HepG2 (cell line): ENCODE data around the gene CAPS. TPM values are rescaled to one million over a fixed set of nuclear protein-coding genes. Genes with fewer than 3 reads are reported as not detected.

Source experiments
- GFI1 ChIP-seq: sonication (generic); formaldehyde crosslinking; IDR thresholded peaks from 2 replicates; pipeline ENCODE4 v1.5.0; 2020; ENCODE audit warnings: missing genetic modification reagents, mild to moderate bottlenecking, borderline replicate concordance
- GPN1 ChIP-seq: sonication (generic); formaldehyde crosslinking; IDR thresholded peaks from 2 replicates; pipeline ENCODE4 v1.5.1; 2020; ENCODE audit warnings: missing genetic modification reagents, borderline replicate concordance
- HNRNPH1 ChIP-seq: fragments of 200-400 bp; formaldehyde crosslinking; optimal IDR thresholded peaks from 2 replicates; pipeline ENCODE3; 2017; ENCODE audit warnings: mild to moderate bottlenecking, low read depth, low read length
- KAT2B ChIP-seq: fragments of 150-350 bp; IDR thresholded peaks from 2 replicates; pipeline ENCODE4 v1.6.1; 2014; ENCODE audit warnings: low read depth, low read length, borderline replicate concordance
- POLR2AphosphoS5 ChIP-seq: IDR thresholded peaks from 2 replicates; pipeline ENCODE4 v1.6.1; 2012; ENCODE audit warnings: low read depth, low read length
- PPARG ChIP-seq: conservative IDR thresholded peaks from 2 replicates; pipeline ENCODE4 v1.6.1; 2016; ENCODE audit warnings: missing biosample characterization, missing genetic modification reagents
- REPIN1 ChIP-seq: sonication (generic); formaldehyde crosslinking; IDR thresholded peaks from 2 replicates; pipeline ENCODE4 v1.8.0; 2022; ENCODE audit warnings: missing genetic modification reagents, low read depth, mild to moderate bottlenecking, borderline replicate concordance
- REXO4 ChIP-seq: sonication (generic); formaldehyde crosslinking; IDR thresholded peaks from 2 replicates; pipeline ENCODE4 v1.8.0; 2022; ENCODE audit warnings: missing genetic modification reagents, mild to moderate bottlenecking, borderline replicate concordance
- SAP130 ChIP-seq: IDR thresholded peaks from 2 replicates; pipeline ENCODE4 v1.6.1; 2016; ENCODE audit warnings: low read depth
- SP140L ChIP-seq: sonication (generic); formaldehyde crosslinking; IDR thresholded peaks from 2 replicates; pipeline ENCODE4 v1.4.0; 2020; ENCODE audit warnings: missing genetic modification reagents, borderline replicate concordance
- SP4 ChIP-seq: sonication (generic); formaldehyde crosslinking; IDR thresholded peaks from 2 replicates; pipeline ENCODE4 v1.8.1; 2023; ENCODE audit warnings: mild to moderate bottlenecking, missing genetic modification reagents
- TBX3 ChIP-seq: fragments of 450-650 bp; IDR thresholded peaks from 2 replicates; pipeline ENCODE4 v1.6.1; 2017; ENCODE audit warnings: antibody characterized with exemption, mild to moderate bottlenecking, inconsistent platforms, borderline replicate concordance
- THRA ChIP-seq: sonication (generic); formaldehyde crosslinking; IDR thresholded peaks from 2 replicates; pipeline ENCODE4 v1.4.0; 2020; ENCODE audit warnings: missing genetic modification reagents, borderline replicate concordance
- UBTF ChIP-seq: sonication (generic); formaldehyde crosslinking; IDR thresholded peaks from 2 replicates; pipeline ENCODE4 v1.4.0; 2020; ENCODE audit warnings: mild to moderate bottlenecking, missing genetic modification reagents
- YEATS2 ChIP-seq: sonication (generic); formaldehyde crosslinking; IDR thresholded peaks from 2 replicates; pipeline ENCODE4 v1.4.0; 2020; ENCODE audit warnings: missing genetic modification reagents, borderline replicate concordance
- ZBTB3 ChIP-seq: sonication (generic); formaldehyde crosslinking; IDR thresholded peaks from 2 replicates; pipeline ENCODE4 v1.4.0; 2020; ENCODE audit warnings: low read depth, mild to moderate bottlenecking, moderate library complexity, missing genetic modification reagents, borderline replicate concordance
- ZC3H13 ChIP-seq: sonication (generic); formaldehyde crosslinking; IDR thresholded peaks from 2 replicates; pipeline ENCODE4 v1.8.1; 2023; ENCODE audit warnings: mild to moderate bottlenecking, missing genetic modification reagents, moderate library complexity
- ZIK1 ChIP-seq: sonication (generic); formaldehyde crosslinking; IDR thresholded peaks from 2 replicates; pipeline ENCODE4 v1.5.0; 2020; ENCODE audit warnings: mild to moderate bottlenecking, low read depth, missing genetic modification reagents, borderline replicate concordance
- ZNF572 ChIP-seq: sonication (generic); formaldehyde crosslinking; IDR thresholded peaks from 2 replicates; pipeline ENCODE4 v1.5.1; 2020; ENCODE audit warnings: mild to moderate bottlenecking, missing genetic modification reagents
- polyA plus RNA-seq, 8 experiments: library from polyadenylated mRNA; depleted of rRNA in 3 of 8; stranded (reverse) in 7 of 8; unstranded in 1 of 8; fragments of >200 nt; fragmentation: Illumina TruSeq in 4 of 8; extraction: Trizol in 4 of 8; gene quantifications; 2 replicates each; pipeline versions ENCODE4 v1.2.1 to v1.2.3, GENCODE V29; 2011 to 2016; ENCODE audit warnings: low read depth in 4 of 8, missing spikeins in 1 of 8, mixed read lengths in 1 of 8; ENCODE audit not compliant: insufficient read depth in 1 of 8
- total RNA-seq, 5 experiments: library from RNA; depleted of rRNA; stranded (reverse); fragments of >200 nt; fragmentation: Illumina TruSeq; extraction: Trizol; gene quantifications; 2 replicates each; pipeline ENCODE4 v1.2.3, GENCODE V29; 2016; ENCODE audit warnings: low read depth in 1 of 5
- TF ChIP-seq, protein P1 (sequence below): sonication (generic); formaldehyde crosslinking; IDR thresholded peaks from 2 replicates; pipeline ENCODE4 v1.5.1; 2020; ENCODE audit warnings: mild to moderate bottlenecking, missing genetic modification reagents
- TF ChIP-seq, protein P2 (sequence below): sonication (generic); formaldehyde crosslinking; IDR thresholded peaks from 2 replicates; pipeline ENCODE4 v1.4.0; 2020; ENCODE audit warnings: mild to moderate bottlenecking, missing genetic modification reagents
- TF ChIP-seq, protein P3 (sequence below): IDR thresholded peaks from 2 replicates; pipeline ENCODE4 v1.6.1; 2018; ENCODE audit warnings: missing genetic modification reagents, mild to moderate bottlenecking, missing compliant biosample characterization

CAPS gene
- total and polyA plus RNA-seq, 2 of the 13 experiments (the other 11 are each of a cell fraction or from before 2014, with no cell fraction given), result 3.1 TPM

DNA sequence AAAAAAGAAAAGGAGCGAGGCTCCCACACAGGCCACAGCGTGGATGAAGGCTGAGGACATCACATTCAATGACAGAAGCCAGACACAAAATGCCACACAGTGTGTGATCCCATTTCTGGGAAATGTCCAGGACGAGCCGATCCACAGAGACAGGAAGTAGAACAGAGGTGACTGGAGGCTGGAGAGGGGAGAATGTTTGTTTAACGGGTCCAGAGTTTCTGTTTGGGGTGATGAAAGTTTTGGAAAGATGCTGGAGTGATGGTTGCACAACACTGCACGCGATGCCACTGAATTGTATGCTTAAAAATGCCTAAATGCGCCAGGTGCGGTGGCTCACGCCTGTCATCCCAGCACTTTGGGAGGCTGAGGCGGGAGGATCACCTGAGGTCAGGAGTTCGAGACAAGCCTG, 43.1 kb upstream of the CAPS start (continued):
- TF ChIP-seq THRA, result peak; percentile 92
- TF ChIP-seq UBTF (CRISPR knock-in tag), result peak; percentile 48; the same call in 1 of the 2 replicates
- peak; percentile 90 for TF ChIP-seq SAP130
- no peak for TF ChIP-seq HNRNPH1
- TF ChIP-seq, protein P1, sequence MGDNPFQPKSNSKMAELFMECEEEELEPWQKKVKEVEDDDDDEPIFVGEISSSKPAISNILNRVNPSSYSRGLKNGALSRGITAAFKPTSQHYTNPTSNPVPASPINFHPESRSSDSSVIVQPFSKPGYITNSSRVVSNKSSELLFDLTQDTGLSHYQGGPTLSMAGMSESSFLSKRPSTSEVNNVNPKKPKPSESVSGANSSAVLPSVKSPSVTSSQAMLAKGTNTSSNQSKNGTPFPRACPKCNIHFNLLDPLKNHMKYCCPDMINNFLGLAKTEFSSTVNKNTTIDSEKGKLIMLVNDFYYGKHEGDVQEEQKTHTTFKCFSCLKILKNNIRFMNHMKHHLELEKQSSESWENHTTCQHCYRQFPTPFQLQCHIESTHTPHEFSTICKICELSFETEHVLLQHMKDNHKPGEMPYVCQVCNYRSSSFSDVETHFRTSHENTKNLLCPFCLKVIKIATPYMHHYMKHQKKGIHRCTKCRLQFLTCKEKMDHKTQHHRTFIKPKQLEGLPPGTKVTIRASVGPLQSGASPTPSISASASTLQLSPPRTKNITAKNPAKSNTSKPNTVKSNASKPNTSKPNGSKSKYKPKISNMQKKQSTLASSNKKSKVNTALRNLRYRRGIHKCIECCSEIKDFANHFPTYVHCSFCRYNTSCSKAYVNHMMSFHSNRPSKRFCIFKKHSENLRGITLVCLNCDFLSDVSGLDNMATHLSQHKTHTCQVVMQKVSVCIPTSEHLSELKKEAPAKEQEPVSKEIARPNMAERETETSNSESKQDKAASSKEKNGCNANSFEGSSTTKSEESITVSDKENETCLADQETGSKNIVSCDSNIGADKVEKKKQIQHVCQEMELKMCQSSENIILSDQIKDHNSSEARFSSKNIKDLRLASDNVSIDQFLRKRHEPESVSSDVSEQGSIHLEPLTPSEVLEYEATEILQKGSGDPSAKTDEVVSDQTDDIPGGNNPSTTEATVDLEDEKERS (CRISPR knock-in tag), result peak; percentile 100
- TF ChIP-seq TBX3, result peak; percentile 78
- peak; percentile 70; the same call in 1 of the 2 replicates for TF ChIP-seq YEATS2 (CRISPR knock-in tag)
- no peak for TF ChIP-seq KAT2B
- TF ChIP-seq GFI1 (CRISPR knock-in tag), result peak; percentile 36; the same call in 1 of the 2 replicates
- peak; percentile 62; the same call in 1 of the 2 replicates for TF ChIP-seq ZIK1 (CRISPR knock-in tag)
- TF ChIP-seq PPARG (CRISPR knock-in tag), result peak; percentile 100
- no peak for TF ChIP-seq GPN1
- no peak for TF ChIP-seq REXO4 (CRISPR knock-in tag)
- TF ChIP-seq, protein P2, sequence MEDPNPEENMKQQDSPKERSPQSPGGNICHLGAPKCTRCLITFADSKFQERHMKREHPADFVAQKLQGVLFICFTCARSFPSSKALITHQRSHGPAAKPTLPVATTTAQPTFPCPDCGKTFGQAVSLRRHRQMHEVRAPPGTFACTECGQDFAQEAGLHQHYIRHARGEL (CRISPR knock-in tag), result no peak
- peak; percentile 93 for TF ChIP-seq ZBTB3 (CRISPR knock-in tag)
- 0 out of 2 replicates have a peak, but pooled peaks have one; percentile 35 for TF ChIP-seq SP140L (CRISPR knock-in tag)
- TF ChIP-seq ZC3H13, result peak; percentile 75
- 0 out of 2 replicates have a peak, but pooled peaks have one; percentile 38 for TF ChIP-seq ZNF572
- TF ChIP-seq REPIN1, result peak; percentile 87; the same call in 1 of the 2 replicates
- TF ChIP-seq, protein P3, sequence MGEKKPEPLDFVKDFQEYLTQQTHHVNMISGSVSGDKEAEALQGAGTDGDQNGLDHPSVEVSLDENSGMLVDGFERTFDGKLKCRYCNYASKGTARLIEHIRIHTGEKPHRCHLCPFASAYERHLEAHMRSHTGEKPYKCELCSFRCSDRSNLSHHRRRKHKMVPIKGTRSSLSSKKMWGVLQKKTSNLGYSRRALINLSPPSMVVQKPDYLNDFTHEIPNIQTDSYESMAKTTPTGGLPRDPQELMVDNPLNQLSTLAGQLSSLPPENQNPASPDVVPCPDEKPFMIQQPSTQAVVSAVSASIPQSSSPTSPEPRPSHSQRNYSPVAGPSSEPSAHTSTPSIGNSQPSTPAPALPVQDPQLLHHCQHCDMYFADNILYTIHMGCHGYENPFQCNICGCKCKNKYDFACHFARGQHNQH, result peak; percentile 95
- peak; percentile 54 for TF ChIP-seq POLR2AphosphoS5
- peak; percentile 43; the same call in 1 of the 2 replicates for TF ChIP-seq SP4
